HG03064 (cell line): Measurements from ENCODE around the gene CAMTA1.

Experiments used
- ATAC-seq: cut with Tn5 transposase; IDR thresholded peaks from one replicate; pipeline ENCODE4 v1.9.1; 2021; ENCODE audit warnings: low read depth; ENCODE audit not compliant: unreplicated experiment

Gene CAMTA1

DNA sequence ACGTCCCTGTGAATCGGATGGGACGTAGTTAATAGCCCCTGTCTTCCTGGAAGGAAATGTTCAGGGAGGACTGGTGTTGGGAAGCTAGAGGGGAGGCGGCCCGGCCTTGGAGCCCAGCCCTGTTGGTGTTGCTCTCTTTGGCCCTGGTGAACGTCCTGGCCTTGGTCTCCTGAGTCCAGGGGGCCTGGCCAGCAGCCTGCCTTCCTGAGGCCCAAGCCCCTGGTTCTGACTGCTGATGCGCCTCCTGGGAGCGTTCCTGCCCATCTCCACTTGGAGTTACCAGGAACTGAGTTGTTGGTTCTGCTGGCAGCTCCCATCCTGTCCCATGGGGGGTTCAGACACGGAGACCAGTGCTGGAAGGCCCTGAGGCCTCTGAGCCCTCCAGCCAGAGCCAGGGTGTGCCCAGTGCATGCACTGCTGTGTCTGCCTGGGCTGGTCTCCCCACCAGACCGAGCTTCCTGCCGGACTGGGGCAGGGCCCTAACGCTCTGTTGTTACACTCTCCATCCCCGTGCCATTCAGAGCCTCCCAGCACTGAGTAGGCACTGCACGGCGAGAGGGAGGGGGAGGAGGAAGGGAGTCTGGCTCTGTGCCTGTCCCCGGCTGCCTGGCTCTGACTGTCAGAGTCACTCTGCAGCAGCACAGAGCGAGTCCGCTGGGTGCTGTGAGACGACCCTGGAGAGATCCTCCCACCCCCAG, 603.4 kb downstream of the CAMTA1 start:
- ATAC-seq = no peak

DNA sequence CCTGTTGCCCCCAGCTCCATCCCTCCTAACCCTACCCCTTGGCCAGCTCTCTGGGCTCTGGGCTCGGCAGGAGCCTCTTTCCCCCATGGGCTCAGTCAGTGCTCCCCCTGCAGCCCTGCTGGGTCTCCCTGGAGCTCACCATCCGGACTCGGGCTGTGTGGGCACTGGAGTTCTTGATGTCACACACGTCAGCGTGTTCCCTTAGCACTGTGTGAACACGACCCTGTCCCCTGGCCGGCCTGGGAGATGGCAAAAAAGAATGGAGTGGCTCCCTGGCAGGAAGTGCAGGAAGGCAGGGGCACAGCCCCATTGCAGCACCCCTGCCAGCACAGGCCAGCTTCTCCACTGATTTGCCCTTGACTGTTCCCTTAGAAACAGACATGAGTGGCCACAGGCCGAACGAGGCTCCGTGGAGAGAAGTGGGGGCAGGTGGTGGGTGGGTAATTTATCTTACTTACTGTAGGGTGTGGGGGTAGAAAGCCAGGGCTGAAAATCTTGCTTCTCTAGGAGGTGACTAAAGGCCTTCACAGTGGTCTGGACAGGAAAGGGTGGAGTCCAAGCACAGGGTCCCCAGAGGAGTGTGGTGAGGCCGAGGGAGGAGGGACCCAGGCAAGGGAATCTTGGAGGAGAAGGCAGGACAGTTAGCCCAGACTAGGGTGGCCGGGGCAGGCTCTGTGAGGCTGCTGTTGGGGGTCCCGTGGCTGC, 604.1 kb downstream of the CAMTA1 start:
- no peak for ATAC-seq

DNA sequence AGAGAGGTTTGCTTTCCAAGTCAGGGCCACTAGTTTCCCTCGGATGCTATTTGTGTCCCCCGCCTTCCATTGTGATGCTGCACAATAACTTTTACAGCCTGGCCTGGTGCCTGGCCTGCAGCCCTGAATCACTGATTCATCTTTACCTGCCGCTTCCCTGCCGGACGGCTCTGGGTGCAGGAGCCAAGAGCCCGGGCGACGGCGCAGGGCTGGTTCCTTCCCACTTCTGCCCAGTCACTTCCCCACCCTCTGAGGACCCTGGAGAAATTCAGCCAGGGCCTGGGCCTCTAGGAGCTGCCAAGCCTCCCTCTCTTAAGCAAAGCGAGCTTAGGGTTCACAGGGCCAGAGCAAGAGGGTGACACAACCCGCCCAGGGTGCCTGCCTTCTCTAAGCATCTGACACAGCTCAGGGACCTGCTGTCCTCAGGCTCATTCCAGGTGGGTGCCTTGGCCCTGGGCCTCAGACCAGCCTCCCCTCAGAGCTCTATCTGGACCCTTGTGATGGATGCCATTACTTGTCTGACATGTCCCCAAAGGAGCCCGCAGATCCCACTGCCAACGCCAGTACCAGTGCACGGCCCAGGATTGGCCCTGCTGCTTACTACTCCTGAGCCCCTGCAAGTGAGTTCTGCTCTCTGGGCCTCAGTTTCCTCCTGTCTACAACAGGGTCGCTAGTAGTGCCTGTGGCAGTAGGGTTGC, 604.8 kb downstream of the CAMTA1 start:
- no peak for ATAC-seq

DNA sequence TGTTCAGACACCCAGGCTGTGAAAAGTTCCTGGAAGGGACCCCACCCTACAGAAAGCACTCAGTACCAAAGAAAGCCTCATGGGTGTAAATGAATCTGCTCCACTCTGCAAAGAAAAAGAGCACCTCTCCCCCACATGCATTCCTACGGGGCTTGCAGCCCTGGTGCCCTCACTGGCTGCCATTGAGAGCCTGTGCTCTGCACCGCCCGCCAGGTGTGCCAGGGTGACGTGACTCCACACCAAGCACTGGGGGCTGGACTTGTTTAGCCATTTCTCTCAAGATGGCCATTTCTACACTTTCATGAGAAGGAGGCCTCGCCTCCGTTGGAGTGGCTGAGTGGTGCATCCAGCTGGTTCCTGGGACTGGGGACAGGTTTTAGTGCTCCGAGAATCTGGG, 605.3 kb downstream of the CAMTA1 start:
- no peak for ATAC-seq

DNA sequence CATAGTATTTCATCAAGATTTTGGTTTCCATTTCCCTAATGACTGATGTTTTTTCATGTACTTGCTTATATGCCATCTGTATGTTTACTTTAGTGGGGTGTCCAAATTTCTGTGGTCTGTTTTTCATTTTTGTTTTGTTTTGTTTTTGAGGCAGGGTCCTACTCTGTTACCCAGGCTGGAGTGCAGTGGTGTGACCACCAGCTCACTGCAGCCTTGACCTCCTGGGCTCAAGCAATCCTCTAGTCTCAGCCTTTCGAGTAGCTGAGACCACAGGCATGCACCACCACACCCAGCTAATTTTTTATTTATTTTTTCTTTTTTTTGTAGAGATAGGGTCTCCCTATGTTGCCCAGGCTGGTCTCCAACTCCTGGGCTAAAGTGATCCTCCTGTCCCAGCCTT, 607.9 kb downstream of the CAMTA1 start:
- ATAC-seq = no peak

DNA sequence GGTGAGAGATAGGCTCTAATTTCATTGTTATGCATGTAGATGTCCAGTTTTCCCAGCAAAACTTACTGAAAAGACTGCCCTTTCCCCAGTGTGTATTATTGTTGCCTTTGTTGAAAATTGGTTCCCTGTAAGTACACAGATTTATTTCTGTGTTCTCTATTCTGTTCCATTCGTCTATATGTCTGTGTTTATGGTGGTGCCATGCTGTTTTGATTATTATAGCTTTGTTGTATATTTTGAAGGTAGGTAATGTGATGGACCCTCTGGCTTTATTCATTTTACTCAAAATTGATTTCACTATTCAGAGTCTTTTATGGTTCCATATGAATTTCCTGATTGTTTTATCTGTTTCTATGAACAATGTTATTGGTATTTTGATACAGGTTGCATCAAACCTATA, 610.0 kb downstream of the CAMTA1 start:
- no peak for ATAC-seq

DNA sequence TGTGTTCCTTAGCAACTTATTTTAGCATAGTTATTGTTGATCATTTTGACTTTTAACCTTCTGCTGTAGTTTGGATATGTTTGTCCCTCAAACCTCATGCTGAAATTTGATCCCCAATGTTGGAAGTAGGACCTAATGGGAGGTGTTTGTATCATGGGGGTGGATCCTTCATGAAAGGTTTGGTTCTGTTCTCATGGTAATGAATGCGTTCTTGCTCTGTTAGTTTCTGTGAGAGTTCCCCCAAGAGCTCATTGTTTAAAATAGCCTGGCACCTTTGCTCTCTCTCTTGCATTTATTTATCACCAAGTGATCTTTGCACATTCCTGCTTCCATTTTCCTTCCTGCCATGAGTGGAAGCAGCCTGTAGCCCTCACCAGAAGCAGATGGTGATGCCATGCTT, 613.7 kb downstream of the CAMTA1 start:
- ATAC-seq = no peak

DNA sequence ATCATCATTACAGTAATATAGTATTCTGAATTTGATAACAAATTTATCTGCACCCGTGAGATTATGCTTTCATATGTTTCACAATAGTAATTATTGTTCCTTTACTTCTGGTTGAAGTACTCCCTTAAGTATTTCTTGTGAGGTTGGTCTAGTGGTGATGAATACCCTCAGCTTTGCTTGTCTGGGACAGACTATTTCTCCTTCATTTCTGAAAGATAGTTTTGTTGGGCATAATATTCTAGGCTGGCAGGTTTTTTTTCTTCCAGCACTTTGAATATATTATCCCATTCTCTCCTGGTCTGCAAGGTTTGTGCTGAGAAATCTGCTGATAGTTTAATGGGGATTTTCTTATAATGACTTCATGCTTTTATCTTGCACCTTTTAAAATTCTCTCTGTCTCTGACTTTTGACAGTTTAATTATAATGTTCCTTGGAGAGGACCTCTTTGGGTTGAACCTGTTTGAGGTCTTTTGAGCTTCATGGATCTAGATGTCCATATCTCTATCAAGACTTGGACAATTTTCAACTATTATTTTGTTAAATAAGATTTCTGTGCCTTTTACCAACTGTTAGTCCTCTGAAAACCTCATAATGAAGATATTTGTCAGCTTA, 614.4 kb downstream of the CAMTA1 start:
- ATAC-seq = no peak

DNA sequence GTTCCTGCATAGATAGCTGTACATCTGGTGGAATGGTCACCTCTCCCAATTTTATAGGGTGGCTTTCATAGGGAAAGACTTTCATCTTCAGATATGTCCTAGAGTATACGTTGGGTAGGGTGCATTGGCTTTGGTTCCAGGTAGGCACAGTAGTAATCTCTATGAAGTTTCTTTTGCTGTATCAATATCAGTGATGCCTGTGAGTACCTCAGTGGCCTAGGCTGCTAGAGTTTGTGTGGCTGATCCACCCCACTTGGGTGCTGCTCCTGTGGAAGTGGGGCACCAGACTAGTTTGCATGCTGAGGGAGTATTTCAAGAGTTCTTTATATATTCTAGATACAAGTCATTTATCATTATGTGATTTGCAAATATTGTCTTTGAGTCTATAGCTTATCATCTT, 615.3 kb downstream of the CAMTA1 start:
- ATAC-seq = no peak

DNA sequence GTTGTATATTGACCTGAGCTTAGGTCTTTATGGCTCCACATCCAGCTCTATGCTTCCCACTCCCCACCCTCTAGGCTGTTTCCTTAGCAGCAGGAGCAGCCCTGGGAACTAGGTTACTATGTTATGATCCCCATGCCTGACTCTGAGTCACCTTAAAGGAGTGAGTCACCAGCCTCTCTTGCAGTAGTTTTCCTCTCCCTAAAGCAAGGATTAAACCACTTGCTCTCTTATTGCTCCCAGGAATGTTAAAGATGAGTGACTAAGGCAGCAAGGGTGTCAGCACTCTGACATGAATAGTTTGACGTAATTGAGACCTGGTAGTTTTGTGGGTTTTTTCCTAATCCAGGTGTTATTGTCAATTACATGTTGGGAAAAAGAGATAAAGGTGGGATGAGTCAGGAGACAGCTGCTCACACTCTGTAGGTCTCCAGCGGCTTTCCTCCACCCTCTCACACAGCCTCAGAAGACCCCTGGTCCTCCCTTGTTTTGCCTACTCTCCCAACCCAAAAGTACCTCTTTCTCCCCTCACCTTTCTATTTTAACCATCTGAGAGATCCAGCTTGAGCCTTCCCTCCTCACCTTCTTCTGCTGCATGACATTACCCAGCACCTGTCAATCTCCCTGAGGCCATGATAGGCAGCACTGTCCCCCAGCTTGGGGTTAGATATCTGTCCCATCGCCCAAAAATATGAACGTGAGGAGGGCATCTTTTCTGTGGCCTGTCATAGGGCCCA, 616.7 kb downstream of the CAMTA1 start:
- no peak for ATAC-seq

DNA sequence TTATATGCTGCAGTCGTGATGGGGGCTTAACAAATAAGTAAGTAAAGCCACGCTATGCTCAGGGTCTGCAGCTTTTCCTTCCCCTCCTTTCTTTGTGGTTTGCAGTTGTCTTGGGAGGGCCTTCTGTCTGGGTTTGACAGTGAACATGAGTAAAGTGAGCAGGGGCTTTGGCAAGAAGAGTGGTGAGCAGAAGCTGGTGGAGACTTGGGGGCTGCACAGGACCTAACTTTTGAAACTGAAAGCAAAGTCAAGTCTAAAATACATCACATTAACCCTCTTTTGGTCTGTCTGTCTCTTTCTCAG, 617.2 kb downstream of the CAMTA1 start:
- ATAC-seq = no peak

DNA sequence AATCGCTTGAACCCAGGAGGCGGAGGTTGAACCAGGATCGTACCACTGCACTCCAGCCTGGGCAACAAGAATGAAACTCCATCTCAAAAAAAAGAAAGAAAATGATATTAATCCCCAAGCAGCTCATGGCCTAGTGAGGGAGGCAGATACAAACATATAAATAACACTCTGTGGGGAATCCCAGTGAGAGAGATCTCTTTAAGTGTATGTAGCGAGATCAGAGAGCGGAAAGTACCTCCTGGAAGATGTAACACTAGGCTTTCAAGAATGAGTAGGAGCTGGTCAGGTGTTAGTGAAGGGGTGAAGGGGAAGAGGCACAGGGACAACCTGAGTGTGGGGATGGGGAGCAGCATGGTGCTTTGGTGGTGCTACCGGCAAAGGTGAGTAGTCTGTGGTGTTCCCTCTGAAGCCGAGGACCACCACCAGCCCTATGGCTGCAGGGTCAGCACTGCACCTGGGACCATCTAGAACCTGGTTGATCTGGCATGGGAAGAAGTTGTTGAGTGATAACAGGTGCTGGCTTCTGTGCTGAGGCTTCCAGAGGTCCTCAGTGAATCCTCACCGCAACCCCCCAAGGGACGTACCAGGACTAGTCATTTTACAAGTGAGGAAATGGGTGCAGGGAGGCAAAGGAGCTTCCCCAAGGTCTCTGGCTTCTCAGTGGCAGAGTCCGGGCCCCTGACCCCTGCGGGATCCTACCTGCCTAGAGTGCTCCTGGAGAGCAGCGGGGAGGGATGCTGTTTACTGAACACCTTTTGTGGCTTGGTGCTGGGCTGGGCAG, 618.2 kb downstream of the CAMTA1 start:
- ATAC-seq = no peak

DNA sequence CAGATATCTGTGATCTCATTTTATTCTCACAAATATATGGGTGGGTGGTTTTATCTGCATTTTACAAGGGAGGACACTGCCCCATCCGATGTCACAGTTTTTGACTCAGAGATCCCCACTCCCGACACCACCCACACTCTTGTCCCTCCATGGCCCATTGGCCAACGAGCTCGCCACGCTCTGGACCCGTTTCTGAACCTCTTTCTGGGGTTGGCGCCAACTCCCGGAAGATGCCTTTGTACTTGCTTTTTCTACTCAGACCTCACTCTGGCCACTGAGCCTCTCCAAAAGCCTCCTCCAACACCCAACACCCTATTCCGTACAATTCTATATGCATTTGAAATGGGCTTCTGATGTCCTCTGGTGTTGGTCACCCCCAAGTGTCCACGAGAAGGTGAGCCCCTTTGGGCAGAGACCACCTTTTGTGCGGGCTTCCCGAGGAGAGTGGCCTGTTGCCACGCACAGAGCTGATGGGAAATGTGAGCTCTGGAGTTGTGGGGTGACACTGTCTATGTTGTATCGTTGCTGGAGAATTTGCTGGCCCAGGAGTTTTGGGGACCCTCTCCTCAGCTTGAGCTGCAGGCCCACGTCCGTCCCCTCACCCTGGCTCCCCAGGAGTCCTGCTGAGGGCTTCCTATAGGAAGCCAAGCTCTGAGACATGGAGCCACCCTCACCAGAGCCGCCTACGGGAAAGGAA, 618.9 kb downstream of the CAMTA1 start:
- no peak for ATAC-seq

DNA sequence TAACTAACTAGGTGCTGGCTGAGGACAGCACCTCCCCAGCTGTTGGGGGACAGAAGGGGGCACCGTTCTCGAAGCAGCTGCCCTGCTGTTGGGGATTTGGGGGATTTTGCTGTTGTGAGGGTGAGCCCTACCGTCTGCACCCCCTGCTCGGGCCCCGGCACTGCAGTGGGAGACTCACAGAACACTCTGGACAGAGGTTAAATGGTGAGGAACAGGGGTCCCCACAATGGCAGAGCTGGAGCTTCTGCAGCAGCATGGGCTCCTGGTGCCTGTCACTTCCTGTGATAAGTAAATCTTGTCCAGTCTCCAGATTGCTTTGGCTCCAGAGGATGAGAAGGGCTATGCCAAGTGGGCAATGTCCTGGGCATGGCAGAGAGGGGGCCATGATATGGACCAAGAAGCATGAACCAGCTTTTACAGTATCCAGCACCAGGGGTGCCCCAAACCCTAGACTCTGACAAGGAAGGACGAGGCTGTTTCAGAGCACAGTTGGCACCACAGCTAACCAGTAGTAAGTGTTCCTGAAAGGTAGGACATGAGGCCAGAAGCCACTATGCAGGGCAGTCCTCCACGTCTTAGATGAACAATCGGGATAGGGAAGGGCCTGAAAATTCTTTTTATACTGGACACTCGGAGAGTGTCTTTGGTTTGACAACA, 620.7 kb downstream of the CAMTA1 start:
- ATAC-seq = no peak

DNA sequence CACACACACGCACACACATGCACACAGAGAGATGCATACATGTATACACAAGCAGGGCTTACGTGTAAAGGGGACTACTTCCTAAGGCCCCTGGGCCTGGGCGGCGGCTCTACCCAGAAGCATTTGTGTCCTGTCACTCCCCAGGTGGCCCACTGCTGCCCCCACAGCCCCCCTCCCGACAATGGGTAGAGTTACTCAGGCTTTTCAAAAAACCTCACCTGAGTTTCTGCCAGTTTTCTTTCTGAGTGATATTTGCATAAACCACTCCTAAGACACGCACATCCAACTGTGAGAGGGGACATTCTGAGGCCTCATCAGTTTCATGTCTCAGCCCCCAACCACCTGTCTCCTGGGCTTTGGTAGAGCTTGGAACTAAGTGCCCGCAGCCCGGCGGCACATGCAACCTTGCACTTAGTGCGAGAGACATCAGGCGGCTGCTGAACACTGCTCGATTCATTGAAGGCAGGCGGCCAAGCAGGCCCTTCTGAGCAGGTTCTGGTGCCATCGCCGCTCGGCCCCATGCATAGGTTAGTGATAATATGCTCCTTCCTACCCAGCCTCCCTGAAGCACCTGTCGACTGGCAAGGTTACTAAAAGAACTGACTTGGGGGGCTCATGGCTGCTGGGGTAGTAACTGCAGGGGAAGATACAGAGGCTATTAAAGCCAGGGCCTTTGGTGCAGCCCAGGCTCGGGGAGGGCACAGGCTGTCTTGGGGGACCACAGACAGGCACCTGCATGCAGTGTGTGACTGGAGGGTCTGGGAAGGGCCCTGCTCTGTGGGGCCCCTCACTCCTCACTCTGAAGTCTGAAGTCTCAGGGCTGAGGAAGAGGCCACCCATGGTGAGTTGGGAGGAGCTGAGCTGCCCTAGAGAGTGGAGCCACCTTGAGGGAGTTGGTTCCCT, 621.6 kb downstream of the CAMTA1 start:
- no peak for ATAC-seq

DNA sequence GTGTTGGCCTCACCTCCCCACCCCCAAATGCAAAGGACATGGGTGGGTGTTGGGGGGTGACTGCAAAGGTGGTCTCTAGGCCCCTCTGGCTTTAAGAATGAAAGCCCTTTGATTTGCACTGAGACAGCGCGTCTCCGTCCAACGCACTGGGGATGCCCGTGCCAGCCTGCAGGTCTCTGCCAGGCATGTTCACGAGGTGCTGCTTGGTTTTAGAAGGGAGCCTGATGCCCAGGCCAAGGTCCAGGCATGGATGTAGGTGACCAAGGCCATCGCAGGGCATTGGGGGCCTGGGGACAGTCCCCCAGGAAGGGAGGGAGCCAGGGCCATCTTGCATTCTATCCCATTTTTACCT, 622.3 kb downstream of the CAMTA1 start:
- ATAC-seq = no peak

DNA sequence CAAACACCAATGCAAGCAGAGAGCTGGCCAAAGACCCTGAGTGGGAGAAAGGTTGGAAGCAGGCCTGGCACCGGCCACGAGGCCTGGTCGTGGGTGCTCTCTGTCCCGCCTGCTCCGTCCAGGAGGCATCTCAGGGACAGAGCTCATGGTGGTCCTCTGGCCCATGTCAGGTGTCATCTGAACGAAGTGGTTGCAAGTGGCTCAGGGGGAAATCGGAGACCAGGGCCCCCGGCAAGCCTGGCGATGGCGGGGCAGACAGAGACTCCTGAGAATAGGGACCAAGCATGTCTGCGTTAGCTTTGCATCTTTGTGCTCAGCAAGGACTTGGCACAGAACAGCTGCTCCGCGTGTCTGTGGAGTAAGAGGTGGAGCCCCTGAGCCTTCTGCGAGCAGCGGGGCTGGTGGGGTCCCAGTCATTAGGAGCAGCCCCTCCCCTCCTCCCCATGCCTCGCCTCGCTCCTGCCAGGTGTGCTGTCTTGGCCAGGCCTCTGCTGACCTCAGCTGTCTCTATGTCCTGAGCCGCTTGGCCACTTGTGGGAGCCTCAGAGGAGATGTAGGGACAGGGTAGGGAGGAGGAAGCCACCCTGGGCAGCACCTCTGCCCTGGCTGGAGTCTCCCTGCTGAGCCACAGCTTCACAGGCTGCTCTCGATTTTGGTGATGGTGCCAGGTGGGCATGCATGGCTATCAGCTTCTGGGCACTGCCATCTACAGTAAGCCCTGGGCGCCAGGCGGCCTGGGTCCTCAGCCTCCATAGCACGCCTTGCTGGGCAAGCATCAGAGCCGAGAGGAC, 622.9 kb downstream of the CAMTA1 start:
- no peak for ATAC-seq
